HG03342 (cell line): ENCODE data around the gene POU2F2.
"Not testable (repeated sequence)": the region's sequence is repeated elsewhere in the genome, so short reads cannot be mapped to it uniquely, and the experiment has no call there.

Experiments
- ATAC-seq: cut with Tn5 transposase; IDR thresholded peaks from one replicate; pipeline ENCODE4 v1.9.1; 2021; ENCODE audit warnings: mild to moderate bottlenecking, moderate library complexity; ENCODE audit not compliant: unreplicated experiment

Gene POU2F2

DNA sequence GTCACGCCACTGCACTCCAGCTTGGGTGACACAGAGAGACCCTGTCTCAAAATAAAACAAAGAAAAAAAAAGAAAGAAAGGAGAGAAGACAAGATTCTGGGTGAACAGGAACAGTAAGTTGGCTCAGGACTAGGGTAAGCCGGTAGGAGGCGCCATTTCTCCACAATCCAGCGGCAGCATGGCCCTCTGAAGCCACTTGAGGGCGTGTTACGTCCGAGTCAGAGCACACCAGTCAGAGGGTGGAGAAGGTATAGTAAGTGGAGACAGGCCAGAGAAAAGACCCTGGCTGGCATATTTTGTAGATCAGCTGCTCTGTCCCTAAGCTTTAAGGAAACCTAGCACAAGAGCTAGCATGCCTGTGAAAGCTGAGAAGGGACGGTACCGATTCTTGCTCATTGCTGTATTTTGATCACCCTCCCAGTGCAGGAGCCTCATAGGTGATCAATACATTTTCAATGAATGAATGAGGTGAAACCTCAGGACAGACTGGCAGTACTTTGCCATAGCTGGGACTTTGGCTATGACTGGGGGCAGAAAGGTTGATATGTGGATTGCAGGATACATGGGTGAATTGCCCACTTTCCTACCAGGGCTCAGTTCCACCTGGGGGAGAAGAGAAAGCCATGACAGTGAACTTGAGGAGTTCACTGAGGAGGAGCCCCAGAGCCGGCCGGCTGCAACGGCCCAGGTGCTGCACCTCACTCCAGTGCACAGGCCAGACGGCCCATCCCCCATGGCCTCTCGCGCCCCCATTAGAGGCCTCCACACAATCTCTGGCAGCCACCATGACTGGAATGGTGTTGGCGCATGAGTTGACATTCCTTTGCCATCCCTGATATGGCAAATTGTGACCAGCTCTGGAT lies 23.5 kb downstream of the POU2F2 start:
- ATAC-seq = peak; percentile 57

DNA sequence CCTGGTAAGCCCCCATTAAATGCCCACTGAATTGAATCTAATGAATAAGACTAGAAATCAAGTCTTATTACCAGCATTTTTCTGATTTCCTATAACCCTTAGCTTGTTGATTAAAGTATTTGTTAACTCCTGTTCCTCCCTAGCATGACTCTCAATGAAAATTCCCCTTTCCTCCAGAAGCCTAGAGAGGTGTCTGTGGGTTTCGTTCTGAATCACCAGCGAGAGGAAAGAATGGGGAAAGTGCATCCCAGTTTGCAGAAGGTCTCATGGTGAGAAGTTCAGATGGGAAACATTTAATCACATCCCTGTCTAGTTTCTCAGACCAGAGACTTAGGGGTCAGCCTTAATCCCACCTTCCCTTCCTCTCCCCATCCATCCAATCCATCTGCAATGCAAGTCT lies 26.9 kb downstream of the POU2F2 start:
- no peak for ATAC-seq

DNA sequence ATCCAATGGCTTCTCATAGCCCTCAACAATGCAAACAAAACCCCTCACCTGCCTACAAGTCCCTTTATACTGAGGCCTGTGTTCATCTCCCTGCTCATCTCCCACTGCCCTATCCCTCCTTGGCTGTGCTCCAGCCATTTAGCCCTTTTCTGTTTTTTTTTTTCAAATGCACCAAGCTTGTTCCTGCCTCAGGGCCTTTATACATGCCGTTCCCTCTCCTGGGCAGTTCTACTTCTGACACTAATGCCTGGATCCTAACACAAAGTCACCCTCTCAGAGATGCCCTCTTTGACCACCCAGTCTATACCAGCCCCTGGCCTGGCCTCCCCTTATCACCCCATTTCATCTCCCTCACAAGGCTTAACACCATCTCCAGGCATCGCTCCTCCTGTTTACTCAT lies 29.4 kb downstream of the POU2F2 start:
- ATAC-seq = no peak

DNA sequence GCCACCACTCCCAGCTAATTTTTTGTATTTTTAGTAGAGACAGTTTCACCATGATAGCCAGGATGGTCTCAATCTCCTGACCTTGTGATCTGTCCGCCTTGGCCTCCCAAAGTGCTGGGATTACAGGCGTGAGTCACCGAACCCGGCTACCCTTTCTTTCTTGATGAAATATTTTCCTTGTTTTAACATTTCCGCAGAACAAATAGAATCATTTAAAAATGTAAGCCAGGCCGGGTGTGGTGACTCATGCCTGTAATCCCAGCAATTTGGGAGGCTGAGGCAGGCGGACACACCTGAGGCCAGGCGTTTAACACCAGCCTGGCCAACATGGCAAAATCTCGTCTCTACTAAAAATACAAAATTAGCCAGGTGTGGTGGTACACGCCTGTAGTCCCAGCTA lies 32.0 kb downstream of the POU2F2 start:
- ATAC-seq = not testable (repeated sequence)

DNA sequence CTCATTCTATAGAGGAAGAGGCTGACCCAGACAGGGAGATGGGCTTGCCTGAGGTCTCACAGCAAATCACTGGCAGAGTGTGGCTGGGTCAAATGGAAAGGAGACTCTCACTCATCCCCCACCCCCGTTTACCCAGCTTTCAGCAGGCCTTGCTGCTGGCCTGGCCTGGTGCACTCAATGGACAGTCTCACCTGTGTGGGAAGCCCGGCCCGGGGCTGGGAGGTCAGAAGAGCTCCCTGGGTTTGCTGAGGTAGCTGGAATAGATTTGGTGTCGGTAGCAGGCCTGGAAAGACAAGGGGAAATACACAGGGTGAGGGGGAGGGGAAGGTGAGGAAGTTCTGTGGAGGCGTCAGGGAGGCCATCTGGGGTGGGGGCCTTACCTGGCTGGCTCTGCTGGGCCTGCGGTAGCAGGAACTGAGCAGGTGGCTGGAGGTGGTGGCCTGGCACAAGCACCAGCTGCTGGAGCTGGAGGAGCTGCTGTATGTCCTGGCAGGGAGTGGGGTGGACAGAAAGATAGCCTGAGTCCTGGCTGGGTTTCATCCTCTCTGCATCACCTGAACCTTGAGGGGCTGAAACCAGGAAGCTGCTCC lies 32.8 kb downstream of the POU2F2 start:
- ATAC-seq = no peak

DNA sequence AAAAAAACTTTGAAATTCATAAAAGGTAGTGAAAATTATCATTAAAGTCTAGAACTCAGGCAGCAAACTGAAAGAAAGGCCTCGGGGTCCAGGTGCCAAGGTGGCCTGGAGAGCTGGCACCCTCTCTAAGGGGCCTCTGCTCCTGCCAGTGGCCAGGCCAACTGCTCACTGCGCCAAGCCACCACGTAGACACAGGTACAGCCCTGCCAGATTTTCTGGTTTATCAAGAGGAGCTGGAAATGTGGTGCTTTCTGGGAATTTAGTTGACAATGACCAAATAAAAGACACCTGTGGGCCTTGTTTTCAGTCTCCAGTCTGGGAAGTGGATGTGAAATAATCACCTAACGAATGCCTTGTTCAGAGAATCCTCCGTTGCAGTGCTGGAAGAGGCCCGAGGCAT lies 33.5 kb downstream of the POU2F2 start:
- ATAC-seq = no peak

DNA sequence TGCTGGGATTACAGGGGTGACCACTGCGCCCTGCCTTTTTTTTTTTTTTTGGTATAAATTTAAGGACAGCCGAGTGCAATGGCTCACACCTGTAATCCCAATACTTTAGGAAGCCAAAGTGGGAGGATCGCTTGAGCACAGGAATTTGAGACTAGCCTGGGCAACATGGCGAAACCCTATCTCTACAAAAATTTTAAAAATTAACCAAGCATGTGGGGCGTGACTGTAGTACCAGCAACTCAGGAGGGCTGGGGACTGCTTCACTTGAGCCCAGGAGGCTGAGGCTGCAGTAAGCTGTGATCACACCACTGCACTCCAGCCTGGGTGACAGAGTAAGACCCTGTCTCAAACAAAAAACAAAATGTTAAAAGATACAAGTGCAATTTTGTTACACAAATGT lies 34.8 kb downstream of the POU2F2 start:
- ATAC-seq = no peak

DNA sequence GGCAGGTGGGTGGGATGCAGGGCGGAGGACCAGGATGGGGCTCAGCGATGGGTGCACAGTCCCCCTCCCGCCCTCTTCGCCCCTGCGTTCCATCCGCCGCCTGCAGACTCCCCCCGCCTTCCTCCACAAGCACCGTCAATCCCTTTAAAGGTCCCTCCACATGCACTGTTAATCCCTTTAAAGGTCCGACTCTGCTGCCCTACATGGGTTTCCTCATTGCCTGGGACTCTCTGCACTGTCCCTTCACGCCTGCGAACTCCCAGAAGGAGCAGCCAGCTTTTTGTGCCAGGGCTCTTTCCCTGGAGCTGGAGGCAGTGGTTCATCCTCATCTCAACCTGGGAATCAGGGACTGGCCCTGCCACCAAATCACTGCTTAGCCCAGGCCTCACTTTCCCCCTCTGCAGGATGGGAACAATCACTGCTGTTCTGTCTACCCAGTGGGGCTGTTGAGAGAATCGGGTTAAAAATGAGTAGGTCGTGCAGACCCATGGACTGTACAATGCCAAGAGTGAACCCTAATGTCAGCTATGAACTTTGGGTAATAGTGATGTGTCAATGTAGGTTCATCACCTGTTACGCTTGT lies 35.9 kb downstream of the POU2F2 start:
- no peak for ATAC-seq

DNA sequence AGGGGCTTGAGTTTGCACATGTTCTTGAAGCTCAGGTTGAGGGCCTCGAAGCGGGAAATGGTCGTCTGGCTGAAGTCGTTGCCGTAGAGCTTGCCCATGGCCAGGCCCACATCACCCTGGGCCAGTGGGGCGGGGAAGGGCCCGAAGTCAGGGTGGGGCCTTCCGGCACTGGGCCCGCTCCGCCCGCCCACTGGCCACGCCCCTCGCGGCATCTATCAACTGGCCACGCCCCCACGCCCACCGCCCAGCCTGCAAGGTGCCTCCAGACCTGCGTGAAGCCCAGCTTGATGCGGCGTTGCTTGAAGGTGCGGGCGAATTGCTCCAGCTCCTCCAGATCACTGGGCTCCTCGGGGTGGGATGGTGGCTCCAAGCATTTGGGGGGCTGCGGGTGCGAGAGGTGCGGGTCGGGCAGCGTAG lies 36.4 kb downstream of the POU2F2 start:
- ATAC-seq = no peak

DNA sequence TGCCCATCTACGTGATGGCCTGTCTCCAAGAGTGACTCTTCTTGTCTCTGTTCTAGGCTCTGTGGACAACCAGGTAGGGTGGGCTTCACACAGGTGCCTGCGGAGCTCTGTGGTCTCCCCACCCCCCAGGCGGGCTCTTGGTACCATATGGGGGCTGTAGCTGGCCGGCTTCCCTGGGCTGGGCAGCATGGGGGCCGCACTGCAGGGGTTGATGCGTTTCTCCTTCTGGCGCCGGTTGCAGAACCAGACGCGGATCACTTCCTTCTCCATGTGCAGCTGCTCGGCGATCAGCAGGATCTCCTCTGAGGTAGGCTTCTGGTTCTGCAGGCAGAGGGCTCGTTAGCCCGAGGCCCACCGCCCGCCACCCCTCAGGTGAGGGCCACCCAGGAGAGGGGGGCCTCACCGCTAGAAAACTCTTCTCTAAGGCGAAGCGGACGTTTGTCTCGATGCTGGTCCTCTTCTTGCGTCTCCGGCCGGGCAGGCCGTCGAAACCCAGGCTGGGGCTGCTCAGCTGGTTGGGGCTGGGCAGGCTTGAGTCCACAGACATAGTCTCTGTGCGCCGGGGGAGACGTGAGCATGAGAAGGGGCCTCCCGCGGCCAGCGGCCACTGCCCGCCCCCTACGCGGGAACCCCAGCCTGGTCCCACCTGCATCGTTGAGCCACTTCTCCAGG lies 37.0 kb downstream of the POU2F2 start:
- ATAC-seq = no peak

DNA sequence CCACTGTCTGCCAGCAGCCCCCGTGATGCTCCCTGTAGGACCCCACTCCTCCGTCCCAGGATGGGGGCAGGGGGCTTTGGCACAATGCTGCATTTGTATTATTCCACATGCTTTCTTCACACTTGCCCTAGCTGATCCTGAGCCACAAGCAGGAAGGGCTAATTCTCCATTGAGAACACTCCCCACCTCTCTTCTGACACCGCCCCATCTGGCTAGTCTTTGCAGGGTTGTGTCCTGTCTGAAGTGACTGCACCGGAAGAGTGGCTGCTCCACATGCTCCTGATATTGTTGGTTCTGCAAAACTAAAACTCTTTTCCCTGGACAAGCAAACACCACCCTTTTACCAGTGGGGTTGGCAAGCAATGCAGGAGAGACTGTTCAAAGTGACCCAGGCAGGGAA lies 38.3 kb downstream of the POU2F2 start:
- ATAC-seq = no peak

DNA sequence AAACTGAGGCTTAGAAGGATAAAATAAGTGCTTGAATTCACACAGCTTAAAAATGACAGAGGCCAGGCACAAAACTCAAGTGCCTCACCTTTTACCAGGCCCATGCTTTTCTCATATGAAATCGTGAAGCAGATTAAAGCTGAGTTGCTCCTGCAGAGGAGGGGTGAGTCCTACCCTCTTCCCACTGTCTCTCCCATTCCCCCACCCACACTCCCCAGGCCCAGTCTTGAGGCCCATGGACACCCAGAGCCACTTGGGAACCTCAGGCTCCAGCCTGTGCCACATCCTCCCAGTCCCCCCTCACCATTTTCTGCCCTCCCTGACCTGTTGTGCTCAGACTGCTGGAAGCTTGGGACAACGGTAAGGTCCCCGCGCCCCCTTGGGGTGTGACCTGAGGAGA lies 38.7 kb downstream of the POU2F2 start:
- ATAC-seq = no peak

DNA sequence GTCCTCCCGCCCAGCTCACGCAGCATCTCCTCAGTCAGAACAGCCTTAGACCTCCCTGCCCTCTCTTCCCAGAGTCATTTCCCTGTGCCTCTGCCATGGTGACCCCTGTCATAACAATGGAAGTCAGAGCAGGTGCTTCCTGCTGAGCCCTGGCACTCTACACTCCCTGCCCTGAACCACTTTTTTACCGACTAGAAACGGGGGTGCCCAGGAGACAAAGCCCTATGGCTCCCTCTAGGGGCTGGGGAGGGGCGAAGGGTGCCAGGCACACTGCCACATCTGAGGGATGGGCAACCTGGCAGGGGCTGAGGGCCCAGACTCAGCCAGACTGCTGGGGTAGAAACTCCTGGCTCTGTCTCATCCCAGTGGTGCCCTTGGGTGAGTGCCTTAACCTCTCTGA lies 39.9 kb downstream of the POU2F2 start:
- ATAC-seq = no peak

DNA sequence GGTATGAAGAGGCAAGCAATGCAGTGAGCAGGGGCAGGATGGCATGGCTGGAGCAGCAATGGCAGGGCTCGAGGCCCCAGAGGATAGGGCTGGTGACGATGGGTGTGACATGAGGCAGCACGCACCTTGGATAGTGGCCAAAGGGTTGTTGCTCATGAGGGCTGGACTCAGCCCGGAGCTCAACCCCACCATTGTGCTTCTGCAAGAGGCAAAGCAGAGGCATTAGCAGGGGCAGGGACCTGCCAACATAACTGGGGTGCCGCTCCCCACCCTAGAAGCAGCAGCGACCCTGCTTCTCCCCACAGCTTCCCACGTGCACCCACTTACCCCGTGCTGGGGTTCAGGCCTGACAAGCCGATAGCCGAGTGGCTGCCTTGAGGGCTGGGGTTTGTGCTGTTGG lies 40.5 kb downstream of the POU2F2 start:
- no peak for ATAC-seq

DNA sequence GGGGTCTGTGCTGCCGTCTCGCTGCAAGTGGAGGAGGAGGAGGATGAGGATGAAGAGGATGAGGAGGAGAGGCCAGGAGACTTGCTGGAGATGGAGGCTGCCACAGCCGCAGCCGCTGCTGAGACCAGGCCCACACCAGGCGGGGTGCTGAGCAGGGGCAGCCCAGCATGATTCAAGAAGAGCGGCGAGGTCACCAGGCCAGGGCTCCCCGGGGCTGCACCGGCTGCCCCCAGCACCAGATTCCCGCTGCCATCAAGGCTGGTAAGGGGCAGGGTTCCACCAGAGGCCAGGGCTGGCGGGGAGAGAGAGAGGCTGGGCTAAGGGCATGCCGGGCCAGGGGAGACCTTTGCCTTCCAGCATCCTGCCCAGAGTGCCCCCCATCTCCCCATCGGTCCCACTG lies 40.9 kb downstream of the POU2F2 start:
- ATAC-seq = no peak

DNA sequence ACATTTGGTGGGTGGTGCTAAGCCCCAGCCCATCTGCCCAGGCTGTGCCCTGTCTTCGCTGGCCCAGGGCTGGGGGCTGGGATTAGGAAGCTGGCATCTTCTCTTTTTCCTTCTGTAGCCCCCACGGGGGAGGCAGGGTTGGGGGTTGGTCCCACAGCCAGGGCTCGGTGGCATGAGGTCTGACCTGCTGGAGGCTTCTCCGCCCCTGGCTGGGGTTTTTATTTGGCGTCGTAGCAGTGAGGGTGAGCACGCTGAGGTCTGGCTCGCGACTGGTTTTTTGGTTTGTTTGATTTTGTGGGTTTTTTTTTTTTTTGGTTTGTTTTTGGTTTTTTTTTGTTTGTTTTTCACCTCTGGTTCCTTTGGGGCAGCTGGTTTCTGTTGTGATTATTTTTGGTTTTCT lies 41.6 kb downstream of the POU2F2 start:
- no peak for ATAC-seq

DNA sequence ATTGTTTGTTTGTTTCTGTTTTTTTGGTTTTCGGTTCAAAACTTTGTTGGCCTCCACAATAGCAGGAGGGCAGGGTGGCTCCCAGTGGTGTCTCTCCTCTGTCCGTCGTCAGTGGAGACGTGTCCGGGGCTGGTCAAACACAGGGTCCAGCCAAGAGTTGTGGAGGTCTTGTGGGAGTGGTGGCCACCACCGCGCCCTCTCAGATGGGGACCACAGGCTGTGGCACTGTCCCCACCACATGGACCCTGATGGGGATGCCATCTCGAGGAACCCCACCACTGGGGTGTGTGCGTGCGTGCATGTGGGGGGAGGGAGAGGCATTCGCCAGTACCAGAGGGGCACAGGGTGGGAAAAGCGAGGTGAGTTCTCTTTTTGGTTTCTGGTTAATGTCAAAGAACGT lies 42.5 kb downstream of the POU2F2 start:
- ATAC-seq = no peak

DNA sequence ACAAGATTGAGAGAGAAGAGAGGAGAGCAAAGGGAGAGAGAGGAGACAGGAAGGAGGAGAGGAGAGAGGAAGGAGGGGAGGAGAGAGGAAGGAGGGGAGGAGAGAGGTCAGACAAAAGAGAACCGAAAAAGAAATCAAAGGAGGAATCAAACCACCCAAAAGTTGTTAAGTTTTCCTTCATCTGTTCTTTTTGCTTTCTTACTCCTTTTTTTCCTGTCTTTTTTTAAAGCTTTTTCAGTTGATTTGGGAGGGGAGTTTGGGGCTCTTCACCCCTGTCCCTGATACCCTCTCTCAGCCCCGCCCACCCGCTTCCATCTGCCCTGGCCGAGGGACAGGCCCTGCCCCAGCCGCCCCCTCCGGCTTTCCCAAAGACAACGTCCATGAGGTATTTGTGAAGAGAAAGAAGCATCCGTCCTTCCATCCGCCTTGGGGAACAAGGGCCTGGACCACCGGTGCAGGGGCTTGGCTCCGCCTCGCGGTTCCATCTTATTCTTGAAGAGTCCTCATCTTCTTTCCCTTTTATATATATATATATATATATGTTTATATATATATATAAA lies 43.0 kb downstream of the POU2F2 start:
- ATAC-seq = no peak

DNA sequence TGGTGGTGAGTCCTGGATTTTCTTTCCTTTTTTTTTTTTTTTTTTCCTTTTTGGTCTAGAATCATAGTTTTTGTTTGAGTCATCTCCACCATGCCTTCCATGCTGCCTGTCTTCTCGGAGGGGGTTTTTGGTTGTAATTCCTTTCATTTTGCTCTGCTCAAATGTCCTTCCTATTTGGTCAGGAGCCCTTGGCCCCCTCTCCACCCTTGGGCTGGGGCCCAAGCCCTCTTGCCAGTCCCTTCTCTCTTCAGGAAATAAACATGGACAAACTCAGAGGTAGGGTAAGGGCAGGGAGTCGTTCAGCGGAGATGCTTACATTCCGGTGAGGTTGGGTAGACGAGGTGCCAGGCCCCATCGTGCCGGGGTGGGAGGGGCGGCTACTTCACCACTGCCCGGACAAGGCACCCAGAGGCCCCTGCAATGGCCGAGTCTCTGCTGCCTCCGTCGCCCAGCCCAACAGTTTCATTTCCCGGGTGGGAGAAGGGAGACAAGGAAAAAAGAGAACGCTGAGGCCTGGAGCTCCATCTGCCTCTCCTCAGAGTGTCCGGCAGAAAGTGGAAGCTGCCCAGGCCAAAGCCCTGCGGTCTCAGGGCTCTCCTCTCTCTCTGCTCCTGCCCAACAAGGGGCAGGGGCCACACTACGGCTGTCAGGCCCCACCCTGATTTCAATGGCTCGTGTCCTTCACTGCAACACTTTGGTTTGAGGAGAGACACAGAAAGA lies 43.6 kb downstream of the POU2F2 start:
- no peak for ATAC-seq

DNA sequence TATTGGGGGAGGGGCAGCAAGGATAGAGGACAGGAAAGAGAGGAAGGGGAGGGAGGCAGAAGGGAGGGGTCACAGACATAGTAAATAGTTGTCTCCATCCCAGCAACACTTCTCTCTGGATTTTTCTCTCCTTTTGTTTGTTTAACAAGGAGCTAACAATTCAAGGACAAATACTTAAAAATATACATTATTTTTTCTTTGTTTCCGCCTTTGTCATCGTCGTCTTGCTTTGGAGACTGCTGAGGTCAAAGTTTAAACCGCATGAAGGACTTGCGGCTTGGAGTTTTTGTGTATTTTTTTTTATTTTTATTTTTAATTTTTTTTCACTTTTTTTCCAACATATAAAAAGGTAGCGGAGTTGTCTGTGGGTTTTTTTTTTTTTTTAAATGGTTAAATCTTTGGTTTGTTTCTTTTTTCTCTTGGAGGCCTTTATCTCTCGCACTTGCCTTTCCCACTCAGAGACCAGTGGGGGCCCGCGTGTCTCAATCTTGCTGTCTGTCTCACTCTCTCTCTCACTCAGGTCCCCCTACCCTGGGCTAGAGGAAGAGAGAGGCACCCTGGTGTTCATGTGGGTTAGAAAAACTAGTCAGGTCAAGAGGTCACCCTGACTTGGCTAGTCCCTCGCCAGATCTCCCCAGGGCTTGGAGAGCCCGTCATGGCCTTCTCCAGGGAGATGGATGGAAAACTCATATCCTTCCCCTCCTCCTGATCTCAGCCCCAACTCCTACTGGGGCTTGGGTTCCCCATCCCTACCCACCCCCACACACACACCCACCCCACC lies 45.3 kb downstream of the POU2F2 start:
- ATAC-seq = no peak
